GM18951 (cell line): ENCODE data around the gene TM7SF3.

Experiments
- POLR2A ChIP-seq: IDR thresholded peaks from 4 replicates; pipeline ENCODE4 v1.6.1; 2011; ENCODE audit warnings: mild to moderate bottlenecking; ENCODE audit not compliant: insufficient read length, insufficient read depth; ENCODE audit errors: extremely low read depth
- in situ Hi-C: fragments of 300-500 bp; cut with MboI; formaldehyde crosslinking; loops from one replicate; pipeline ENCODE4 v1.12.0; 2022; ENCODE audit warnings: low sequenced_read_pairs, mixed read lengths, inconsistent platforms; ENCODE audit not compliant: unreplicated experiment

TM7SF3 gene, protein sequence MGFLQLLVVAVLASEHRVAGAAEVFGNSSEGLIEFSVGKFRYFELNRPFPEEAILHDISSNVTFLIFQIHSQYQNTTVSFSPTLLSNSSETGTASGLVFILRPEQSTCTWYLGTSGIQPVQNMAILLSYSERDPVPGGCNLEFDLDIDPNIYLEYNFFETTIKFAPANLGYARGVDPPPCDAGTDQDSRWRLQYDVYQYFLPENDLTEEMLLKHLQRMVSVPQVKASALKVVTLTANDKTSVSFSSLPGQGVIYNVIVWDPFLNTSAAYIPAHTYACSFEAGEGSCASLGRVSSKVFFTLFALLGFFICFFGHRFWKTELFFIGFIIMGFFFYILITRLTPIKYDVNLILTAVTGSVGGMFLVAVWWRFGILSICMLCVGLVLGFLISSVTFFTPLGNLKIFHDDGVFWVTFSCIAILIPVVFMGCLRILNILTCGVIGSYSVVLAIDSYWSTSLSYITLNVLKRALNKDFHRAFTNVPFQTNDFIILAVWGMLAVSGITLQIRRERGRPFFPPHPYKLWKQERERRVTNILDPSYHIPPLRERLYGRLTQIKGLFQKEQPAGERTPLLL

DNA sequence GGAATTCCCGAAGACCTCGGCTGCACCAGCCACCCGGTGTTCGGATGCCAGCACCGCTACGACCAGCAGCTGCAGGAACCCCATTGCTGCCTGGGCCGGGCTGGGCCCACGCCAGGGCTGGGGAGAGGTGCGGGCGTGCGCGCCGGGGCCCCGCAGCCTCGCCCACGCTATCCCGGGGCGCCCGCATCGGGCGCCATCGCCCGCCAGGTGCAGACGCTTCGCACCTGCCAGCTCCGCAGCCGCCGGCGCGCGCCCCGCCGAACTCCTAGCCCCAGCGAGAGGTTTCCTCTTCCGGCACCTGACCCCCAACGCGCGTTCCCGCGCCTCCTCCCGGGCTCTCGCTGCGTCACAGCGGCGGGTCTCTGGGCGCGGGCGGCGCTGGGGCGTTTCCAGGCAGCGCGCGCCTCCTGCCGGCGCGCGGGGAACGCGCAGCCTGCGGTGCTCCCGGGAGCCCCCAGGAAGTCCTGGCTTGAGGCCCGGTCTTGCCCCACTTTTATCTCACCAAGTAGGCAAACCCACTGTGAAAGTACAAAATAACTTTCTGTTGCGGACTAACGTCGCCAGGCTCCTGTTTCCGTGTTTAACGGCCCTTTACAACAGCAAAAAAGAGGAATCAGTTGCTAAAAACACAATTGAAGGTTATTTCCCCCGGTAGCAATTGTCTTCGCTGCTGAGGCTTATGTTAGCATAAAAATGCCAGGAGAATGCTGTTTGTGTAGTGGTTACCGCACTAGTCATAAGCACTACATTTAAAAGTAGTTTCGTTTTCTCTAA lies at the start of gene TM7SF3:
TM7SF3 (minus strand) TSS at position 300 of the 774 bp plus-strand sequence; CDS start at position 84, 216 bp downstream.
- in situ Hi-C loops: no loop called here
- TF ChIP-seq POLR2A: peak; percentile 91

DNA sequence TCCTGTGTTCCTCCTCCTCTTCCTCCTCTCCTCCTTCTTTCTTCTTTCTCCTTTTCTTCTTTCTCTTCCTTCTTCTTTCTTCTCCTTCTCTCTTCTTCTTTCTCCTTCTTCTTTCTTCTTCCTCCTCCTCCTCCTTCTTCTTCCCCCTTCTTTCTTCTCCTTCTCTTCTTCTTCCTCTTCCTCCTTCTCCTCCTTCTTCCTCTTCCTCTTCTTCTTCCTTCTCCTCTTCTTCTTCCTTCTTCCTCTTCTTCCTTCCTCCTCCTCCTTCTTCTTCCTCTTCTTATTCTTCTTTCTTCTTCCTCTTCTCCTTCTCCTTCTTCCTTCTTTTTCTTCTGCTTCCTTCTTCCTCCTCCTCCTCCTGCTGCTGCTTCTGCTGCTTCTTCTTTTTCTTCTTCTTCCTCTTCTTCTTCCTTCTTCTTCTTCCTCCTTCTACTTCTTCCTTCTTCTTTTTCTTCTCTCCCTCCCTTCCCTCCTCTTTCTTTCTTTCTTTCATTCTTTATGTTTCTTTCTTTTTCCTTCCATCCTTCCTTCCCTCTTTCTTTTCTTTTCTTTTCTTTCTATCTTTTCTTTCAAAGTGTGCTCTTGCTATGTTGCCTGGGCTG lies 49.2 kb upstream of the TM7SF3 start:
- TF ChIP-seq POLR2A: no peak
- in situ Hi-C loops: no loop called here

DNA sequence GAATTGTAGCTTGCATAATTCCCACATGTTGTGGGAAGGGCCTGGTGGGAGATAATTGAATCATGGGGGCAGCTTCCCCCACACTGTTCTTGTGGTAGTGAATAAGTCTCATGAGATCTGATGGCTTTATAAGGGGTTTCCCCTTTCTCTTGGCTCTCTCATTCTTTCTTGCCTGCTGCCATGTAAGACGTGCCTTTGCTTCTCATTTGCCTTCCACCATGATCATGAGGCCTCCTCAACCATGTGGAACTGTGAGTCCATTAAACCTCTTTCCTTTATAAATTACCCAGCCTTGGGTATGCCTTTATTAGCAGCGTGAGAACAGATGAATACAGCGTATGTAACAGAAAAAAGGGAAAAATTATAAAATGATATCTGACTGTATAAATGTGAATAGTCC lies 47.1 kb upstream of the TM7SF3 start:
- TF ChIP-seq POLR2A: no peak
- in situ Hi-C loops: no loop called here

DNA sequence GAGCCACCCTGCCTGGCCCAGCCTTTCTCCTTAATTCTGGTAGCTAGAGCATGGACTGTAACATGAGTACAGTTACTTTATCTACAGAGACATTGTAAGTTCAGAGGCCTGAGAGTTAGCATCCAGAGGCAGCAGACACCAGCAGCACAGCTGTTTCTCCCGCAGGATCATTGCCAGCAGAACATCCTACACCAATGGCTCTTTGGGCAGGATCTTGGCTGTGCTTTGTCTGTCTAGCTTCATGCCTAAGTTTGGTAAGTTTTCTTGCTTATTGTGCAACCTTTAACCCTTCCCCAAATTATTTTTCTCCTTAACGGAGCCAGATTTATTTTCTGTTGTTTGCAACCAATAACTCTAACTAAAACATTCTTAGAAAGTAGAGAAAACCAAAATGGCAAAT lies 46.6 kb upstream of the TM7SF3 start:
- TF ChIP-seq POLR2A: no peak
- in situ Hi-C loops: no loop called here

DNA sequence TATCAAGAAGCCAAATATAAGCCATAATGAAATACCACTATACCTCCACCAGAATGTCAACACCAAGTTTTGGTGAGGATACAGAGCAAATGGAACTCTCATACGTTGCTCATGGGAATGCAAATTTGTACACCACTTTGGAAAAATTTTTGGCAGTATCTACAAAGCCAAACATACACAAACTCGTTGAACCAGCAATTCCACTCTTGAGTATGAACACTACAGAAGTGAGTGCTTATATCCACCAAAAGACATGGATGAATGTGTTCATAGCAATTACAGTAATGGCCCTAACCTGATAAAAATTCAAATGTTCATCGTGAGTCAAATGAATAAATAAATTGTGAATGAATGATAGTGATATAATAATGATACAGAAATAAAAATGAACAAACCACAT lies 43.4 kb upstream of the TM7SF3 start:
- in situ Hi-C loops: no loop called here
- no peak for TF ChIP-seq POLR2A

DNA sequence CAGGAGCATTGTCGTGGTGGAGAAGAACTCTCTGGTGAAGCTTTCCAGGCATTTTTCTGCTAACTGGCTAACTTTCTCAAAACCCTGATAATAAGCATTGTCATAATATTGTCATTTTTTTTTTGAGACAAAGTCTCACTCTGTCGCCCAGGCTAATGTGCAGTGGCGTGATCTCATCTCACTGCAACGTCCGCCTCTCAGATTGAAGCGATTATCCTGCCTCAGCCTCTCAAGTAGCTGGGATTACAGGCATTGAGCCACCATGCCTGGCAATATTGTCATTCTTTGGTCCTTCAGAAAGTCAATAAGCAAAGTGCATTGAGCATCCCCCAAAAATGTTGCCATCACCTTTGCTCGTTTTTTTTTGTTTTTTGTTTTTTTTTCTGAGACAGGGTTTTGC lies 41.8 kb upstream of the TM7SF3 start:
- in situ Hi-C loops: no loop called here
- no peak for TF ChIP-seq POLR2A

DNA sequence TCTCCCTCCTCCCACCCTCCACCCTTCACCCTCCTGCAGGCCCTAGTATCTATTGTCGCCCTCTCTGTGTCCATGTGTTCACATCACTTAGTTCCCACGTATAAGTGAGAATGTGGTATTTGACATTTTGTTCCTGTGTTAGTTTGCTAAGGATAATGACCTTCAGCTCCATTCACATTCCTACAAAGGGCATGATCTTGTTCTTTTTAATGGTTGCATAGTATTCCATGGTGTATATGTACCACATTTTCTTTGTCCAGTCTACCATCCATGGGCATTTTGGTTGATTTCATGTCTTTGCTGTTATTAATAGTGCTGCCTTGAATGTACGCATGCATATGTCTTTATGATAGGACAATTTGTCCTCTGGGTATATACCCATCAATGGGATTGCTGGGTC lies 38.6 kb upstream of the TM7SF3 start:
- in situ Hi-C loops: no loop called here
- TF ChIP-seq POLR2A: no peak

DNA sequence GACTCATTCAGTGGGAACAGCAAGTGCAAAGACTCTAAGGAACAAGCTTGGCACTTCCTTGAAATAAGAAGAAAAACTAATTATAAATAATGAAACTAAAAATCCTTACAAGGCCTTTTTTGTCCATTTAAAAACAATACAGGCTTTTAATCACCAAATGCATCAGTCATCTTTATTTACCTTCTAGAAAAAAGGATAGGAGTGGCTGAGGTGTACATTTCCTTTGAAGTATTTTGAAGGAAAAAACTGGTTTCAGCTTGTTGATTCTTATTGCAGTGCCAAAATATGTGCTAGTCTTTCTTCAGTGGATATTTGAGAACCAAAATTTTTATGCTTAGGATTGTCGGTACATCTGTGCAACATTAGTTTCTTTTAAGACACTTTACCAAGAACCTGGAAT lies 38.0 kb upstream of the TM7SF3 start:
- no peak for TF ChIP-seq POLR2A
- in situ Hi-C loops: no loop called here

DNA sequence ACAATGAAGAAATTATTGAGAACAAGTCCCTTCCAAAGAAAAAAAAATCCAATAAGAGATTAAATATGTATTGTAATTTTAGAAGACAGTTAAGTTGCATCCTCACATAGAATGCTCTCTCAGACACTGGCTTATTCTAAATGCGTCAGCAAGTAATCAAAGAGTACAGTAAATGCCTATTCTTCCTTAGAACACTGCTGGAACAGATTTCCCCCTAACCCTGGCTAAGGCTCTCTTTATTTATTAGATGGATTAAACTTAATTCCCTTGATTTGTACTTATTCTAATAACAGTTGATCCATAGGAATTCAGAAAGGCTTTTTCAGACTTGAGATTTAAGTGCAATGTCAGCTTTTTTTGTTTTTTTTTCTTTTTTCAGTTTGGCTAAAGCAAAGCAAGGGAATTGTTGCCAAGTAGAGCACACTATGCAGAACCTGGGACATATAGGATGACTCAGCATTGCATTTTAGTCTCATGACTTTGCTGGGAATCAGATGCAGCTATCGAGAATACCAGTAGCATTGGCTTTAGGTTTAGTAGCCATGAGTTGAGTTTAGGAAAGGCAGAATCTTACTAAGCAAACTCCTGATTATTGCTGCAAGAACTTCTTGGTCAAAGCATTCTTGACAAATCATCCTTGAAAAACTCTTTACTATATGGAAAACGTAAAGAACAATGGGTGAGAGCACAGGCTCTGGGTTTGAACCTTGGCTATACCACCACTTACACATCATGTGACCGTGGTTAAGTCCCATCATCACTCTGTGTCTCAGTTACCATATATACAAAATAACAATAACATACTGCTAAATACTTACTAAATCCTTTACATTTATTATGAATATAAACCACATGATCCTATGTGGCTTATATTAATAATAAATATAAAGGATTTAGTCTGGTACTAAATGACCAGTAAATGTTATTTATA lies 34.9 kb upstream of the TM7SF3 start:
- TF ChIP-seq POLR2A: no peak
- in situ Hi-C loops: loop anchor here (25.0 kb wide), 1 partner anchor 238 kb away; no protein-coding TSS in a partner anchor

DNA sequence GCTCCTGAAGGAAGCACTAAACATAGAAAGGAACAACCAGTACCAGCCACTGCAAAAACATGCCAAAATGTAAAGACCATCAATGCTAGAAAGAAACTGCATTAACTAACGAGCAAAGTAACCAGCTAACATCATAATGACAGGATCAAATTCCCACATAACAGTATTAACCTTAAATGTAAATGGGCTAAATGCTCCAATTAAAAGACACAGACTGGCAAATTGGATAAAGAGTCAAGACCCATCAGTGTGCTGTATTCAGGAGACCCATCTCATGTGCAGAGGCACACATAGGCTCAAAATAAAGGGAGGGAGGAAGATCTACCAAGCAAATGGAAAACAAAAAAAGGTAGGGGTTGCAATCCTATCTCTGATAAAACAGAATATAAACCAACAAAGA lies 27.8 kb upstream of the TM7SF3 start:
- in situ Hi-C loops: loop anchor here (25.0 kb wide), 1 partner anchor 245 kb away; no protein-coding TSS in a partner anchor

DNA sequence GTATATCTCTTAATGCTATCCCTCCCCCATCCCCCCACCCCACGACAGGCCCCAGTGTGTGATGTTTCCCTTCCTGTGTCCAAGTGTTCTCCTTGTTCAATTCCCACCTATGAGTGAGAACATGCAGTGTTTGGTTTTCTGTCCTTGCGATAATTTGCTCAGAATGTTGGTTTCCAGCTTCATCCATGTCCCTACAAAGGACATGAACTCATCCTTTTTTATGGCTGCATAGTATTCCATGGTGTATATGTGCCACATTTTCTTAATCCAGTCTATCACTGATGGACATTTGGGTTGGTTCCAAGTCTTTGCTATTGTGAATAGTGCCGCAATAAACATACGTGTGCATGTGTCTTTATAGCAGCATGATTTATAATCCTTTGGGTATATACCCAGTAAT lies 26.5 kb upstream of the TM7SF3 start:
- in situ Hi-C loops: loop anchor here (25.0 kb wide), 1 partner anchor 247 kb away; no protein-coding TSS in a partner anchor

DNA sequence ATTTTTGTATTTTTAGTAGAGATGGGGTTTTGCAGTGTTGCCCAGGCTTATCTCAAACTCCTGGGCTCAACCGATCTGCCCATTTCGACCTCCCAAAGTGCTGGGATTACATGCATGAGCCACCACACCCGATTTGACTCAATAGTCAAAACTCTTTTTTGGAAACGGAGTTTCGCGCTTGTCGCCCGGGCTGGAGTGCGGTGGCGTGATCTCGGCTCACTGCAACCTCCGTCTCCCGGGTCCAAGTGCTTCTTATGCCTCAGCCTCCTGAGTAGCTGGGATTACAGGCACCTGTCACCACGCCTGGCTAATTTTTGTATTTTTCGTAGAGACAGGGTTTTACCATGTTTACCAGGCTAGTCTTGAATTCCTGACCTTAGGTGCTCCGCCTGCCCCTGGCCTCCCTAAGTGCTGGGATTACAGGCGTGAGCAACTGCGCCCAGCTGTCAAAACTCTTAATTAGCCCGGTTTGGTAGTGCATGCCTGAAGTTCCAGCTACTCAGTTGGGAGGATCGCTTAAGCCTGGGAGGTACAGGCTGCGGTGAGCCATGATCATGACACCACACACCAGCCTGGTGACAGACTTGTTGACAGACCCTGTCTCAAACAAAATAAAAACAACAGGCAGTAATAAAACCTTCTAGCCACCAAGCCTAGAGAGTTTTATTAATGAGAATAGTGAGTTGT lies 20.6 kb upstream of the TM7SF3 start:
- in situ Hi-C loops: loop anchor here (10.0 to 25.0 kb wide), 2 partner anchors 90 to 253 kb away; no protein-coding TSS in a partner anchor

More for the DNA sequence above, 20.6 kb upstream of the TM7SF3 start:
- TF ChIP-seq POLR2A: no peak
